Astrocyte of the cerebellum (primary cell): ENCODE results near the gene ZNF75A.

Experiments
- DNase-seq: peaks from one replicate; pipeline ENCODE4 v3.0.0-alpha.2; 2011; ENCODE audit warnings: low read depth
- H3K4me3 ChIP-seq: 2 replicates; pipeline ENCODE4 v1.5.1; 2011; ENCODE audit warnings: mild to moderate bottlenecking, low read depth, low read length, moderate library complexity
- in situ Hi-C: cut with HindIII; loops from 2 replicates; pipeline ENCODE4 v1.10.0; 2017; ENCODE audit warnings: low sequenced_read_pairs
- TF ChIP-seq, protein P1 (sequence below): IDR thresholded peaks from 2 replicates; pipeline ENCODE4 v1.5.1; 2012; ENCODE audit warnings: low read length, low read depth, moderate library complexity, mild to moderate bottlenecking; ENCODE audit errors: missing control alignments

Gene ZNF75A

DNA sequence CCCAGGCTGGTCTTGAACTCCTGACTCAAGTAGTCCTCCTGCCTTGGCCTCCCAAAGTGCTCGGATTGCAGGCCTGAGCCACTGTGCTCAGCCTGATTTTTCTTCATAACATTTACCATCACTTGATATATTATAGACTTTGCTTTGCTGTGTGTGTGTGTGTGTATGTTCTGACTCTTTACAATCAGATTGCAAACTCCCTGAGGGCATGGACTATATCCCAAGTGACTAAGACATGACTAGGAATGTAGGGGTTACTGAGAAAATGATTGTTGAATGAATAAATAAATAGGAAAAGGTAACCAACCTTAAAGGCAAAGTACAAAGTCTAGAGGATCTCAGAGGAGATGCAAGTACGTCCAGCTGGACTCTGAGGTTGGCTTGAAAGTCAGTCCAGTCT is 40.7 kb downstream of the ZNF75A start:
- in situ Hi-C loops, result no loop called here
- DNase-seq, result no peak
- H3K4me3 ChIP-seq, result no peak overlapping the region
- TF ChIP-seq, protein P1, sequence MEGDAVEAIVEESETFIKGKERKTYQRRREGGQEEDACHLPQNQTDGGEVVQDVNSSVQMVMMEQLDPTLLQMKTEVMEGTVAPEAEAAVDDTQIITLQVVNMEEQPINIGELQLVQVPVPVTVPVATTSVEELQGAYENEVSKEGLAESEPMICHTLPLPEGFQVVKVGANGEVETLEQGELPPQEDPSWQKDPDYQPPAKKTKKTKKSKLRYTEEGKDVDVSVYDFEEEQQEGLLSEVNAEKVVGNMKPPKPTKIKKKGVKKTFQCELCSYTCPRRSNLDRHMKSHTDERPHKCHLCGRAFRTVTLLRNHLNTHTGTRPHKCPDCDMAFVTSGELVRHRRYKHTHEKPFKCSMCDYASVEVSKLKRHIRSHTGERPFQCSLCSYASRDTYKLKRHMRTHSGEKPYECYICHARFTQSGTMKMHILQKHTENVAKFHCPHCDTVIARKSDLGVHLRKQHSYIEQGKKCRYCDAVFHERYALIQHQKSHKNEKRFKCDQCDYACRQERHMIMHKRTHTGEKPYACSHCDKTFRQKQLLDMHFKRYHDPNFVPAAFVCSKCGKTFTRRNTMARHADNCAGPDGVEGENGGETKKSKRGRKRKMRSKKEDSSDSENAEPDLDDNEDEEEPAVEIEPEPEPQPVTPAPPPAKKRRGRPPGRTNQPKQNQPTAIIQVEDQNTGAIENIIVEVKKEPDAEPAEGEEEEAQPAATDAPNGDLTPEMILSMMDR, result no peak

DNA sequence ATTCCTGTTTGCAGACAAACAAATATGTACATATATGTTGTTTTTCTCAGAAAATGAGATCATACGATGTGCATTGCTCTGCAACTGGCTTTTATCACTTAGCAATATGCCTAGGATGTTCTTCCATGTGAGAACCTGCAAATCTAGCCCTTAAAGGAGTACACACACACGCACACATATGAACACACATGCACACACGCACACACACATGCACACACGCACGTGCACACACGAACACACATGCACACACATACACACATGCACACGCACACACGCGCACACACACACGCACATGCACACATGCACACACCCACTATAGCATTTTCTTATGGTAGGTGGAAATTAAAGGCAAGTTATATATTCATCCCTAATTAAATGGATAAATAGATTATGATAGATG is 42.3 kb downstream of the ZNF75A start:
- TF ChIP-seq, protein P1, result no peak
- in situ Hi-C loops, result no loop called here
- no peak for DNase-seq
- no peak overlapping the region for H3K4me3 ChIP-seq

DNA sequence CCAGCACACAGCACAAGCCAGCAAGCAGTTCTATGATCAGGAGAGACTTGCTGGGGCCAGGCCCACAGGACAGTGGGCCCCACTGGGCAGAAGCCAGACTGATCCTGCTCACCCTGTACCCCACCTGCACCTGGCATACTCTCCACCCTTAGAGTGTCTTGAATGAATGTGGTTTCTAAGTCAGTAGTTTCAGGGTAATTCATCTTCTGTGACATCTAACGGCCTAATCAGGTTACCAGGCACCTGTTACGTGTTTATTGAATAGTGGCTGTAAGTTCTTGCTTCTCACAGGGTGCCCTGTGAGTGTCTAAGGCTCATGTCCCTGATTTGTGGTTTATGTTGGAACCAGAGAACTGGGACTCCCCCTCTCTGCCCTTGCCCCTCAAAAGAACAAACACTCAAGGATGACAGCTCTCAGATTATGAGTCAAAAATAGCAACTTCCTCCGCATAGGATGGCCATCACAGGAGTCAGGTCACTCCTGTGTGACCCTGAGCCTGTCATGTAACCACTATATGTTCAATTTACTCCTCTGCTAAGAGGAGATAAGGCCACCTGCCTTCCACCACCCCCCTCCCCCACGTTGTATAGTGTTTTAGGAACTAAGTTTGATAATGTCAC is 43.4 kb downstream of the ZNF75A start:
- H3K4me3 ChIP-seq, result no peak overlapping the region
- TF ChIP-seq, protein P1, result no peak
- DNase-seq, result no peak
- in situ Hi-C loops, result no loop called here

DNA sequence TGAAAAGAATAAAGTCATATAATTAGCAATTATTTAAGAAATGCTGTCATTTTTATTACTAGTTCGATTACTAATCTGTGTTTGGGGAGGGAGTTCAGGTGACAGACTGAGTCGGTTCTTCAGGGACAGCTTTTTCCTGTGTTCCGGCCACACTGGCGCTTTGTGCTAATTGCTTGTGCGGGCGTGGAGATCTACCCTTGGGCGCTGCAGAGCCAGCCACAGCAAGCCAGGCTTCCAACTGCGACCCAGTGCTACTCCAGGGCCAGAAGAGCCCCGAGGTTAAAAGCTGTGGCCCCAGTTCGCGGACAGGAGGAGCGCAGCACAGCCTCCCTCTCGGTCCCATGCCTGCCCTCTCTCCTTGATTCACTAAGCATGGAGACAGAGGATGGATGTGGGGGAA is 43.9 kb downstream of the ZNF75A start:
- no peak for DNase-seq
- in situ Hi-C loops, result no loop called here
- H3K4me3 ChIP-seq, result no peak overlapping the region
- TF ChIP-seq, protein P1, result no peak

DNA sequence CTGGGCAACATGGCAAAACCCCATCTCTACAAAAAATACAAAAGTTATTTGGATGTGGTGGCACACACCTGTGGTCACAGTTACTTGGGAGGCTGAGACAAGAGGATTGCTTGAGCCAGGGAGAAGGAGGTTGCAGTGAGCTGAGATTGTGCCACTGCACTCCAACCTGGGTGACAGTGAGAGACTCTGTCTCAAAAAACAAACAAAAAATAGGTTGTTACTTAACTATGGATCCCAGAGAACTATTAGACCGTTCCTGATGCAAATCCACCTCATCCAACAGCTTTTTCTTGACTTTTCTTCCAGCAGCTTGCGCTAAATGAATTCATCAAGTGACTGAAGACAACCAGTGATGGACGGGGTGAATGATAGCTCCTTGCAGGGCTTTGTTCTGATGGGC is 50.3 kb downstream of the ZNF75A start, which contains the start of gene OR2C1:
Gene OR2C1, plus strand, starts transcription at position 301 of the 400 bp plus-strand sequence. Its CDS starts 52 bp downstream, at position 353.
- no peak for DNase-seq
- in situ Hi-C loops, result no loop called here
- TF ChIP-seq, protein P1, result no peak
- H3K4me3 ChIP-seq, result no peak within 1 kb of the TSS

DNA sequence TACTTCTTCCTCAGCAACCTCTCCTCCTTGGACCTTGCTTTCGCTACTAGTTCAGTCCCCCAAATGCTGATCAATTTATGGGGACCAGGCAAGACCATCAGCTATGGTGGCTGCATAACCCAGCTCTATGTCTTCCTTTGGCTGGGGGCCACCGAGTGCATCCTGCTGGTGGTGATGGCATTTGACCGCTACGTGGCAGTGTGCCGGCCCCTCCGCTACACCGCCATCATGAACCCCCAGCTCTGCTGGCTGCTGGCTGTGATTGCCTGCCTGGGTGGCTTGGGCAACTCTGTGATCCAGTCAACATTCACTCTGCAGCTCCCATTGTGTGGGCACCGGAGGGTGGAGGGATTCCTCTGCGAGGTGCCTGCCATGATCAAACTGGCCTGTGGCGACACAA is 50.8 kb downstream of the ZNF75A start:
- in situ Hi-C loops, result no loop called here
- no peak for DNase-seq
- no peak overlapping the region for H3K4me3 ChIP-seq
- TF ChIP-seq, protein P1, result no peak

DNA sequence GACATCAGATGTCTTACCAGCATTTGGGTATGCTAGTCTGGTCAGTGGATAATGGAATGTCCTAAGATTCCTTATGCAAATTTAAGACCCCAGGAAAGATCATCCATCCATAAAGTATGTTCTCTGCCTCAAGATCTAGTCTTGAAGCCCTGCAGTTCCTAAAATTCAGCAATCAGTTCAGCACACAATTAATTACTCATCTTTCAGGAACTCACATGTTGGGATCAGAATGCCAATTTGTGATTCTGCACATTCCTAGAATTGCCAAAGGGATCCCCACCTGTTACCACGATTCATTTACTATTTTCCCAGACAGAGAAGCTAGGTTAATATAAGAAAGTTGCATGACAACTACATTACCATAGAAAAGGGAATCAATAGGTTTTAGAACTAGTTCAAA is 53.6 kb downstream of the ZNF75A start:
- DNase-seq, result no peak
- H3K4me3 ChIP-seq, result no peak overlapping the region
- in situ Hi-C loops, result no loop called here
- TF ChIP-seq, protein P1, result no peak
